Astrocyte (in vitro differentiated cells and primary cell): Measurements from ENCODE around the gene NUP98.

Source experiments
- CTCF ChIP-seq: IDR thresholded peaks from 2 replicates; pipeline ENCODE4 v1.5.1; 2011; ENCODE audit warnings: low read depth, mild to moderate bottlenecking, inconsistent platforms, low read length, moderate library complexity; ENCODE audit not compliant: insufficient read depth
- EZH2 ChIP-seq: IDR thresholded peaks from 2 replicates; pipeline ENCODE4 v1.6.1; 2012; ENCODE audit warnings: mild to moderate bottlenecking, low read length, inconsistent platforms; ENCODE audit not compliant: insufficient read depth

DNA sequence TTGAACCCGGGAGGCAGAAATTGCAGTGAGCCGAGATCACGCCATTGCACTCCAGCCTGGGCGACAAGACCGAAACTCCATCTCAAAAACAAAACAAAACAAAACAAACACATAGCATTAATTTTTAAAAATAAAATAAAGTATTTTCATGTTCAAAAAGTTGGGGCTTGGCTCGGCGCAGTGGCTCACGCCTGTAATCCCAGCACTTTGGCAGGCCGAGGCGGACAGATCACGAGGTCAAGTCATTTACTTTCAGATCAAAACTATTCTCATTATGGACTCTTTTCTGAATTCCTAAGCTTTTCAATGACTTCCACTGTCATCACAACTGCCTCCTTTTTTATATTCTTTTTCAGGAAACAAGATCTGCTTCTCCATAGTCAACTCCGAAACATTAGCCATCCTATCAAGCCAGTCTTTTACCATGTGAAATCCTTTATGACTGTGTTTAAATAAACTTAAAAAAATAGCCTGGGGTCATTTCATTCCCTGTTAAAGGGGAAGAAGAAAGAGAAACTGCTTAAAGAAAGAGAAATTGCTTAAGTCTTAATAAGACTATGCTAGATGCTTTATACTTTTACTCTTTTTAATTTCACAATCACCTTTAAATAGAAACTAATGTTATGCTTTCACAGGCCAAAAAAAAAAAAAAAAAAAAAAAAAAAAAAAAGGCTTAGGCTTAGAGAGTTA, 113.1 kb downstream of the NUP98 start:
- TF ChIP-seq CTCF (no peak), EZH2 (no peak)
